ENCODE measurements around the gene SYMPK. TPM values are rescaled to one million over a fixed set of nuclear protein-coding genes. Genes with fewer than 3 reads are reported as not detected.

SYMPK gene
- total RNA-seq, 1 experiment from 2014 or later = 47.7 TPM

GRCh38 chr19:45819769-45820168 is 43.2 kb downstream of the SYMPK start:
- ATAC-seq (no peak), DNase-seq (ENCODE audit: low read depth, low spot score) (no peak)
- H3K36me3 ChIP-seq (ENCODE audit: control insufficient read depth, insufficient read depth, low read length) = no peaks in the 10 kb centered on the region
- no peak overlapping the region for H3K4me3 ChIP-seq (ENCODE audit: low read depth in 2 of 2, low read length in 2 of 2)
- ChIA-PET POLR2A (no interaction called here), CTCF (no interaction called here)
- in situ Hi-C loops (cut with HindIII; ENCODE audit: low pct_unique_long_range_greater_than_20kb, low sequenced_read_pairs) (no loop called here), intact Hi-C loops (cut with micrococcal nuclease; ENCODE audit: unreplicated experiment) (no loop called here)
- BruUV-seq (replicated peaks) = no TSS peak
- no peak overlapping the region for H3K27ac ChIP-seq (ENCODE audit: low read length)
- TF ChIP-seq CTCF (IDR thresholded peaks at IDR 0.05) (no peak), REST (IDR thresholded peaks at IDR 0.05; ENCODE audit: insufficient read depth in 1 of 2, low read depth in 2 of 2, low read length in 1 of 2) (no peak), TCF7L2 (IDR thresholded peaks at IDR 0.05; ENCODE audit: low read depth, low read length) (no peak), SIN3A (IDR thresholded peaks at IDR 0.05; ENCODE audit: borderline replicate concordance, insufficient read depth, low read depth, low read length) (no peak), POLR2AphosphoS5 (IDR thresholded peaks at IDR 0.05; ENCODE audit: low read depth, low read length) (no peak)
- no peaks in the 10 kb centered on the region; the same call in 1 of the 2 replicates for H3K4me1 ChIP-seq (ENCODE audit: control insufficient read depth, insufficient read depth, low read length)
- H3K27me3 ChIP-seq (ENCODE audit: control insufficient read depth, insufficient read depth, low read length) = no peaks in the 10 kb centered on the region
- no peaks in the 10 kb centered on the region for H3K9me3 ChIP-seq (ENCODE audit: control insufficient read depth, insufficient read depth, low read depth, low read length)

GRCh38 chr19:45817725-45818301 is 45.1 kb downstream of the SYMPK start:
- CTCF ChIA-PET = interaction anchor here (0.5 to 1.5 kb wide), 3 partner anchors 64 to 126 kb away, joined by 3 to 6 read pairs (median 4); partner anchors contain the start of genes QPCTL and SNRPD2
- H3K27me3 ChIP-seq (ENCODE audit: control insufficient read depth, insufficient read depth, low read length) = no peaks in the 10 kb centered on the region
- DNase-seq (ENCODE audit: low read depth, low spot score) = no peak
- no peaks in the 10 kb centered on the region for H3K9me3 ChIP-seq (ENCODE audit: control insufficient read depth, insufficient read depth, low read depth, low read length)
- no peak overlapping the region for H3K4me3 ChIP-seq (ENCODE audit: low read depth in 2 of 2, low read length in 2 of 2)
- no peak for TF ChIP-seq CTCF (IDR thresholded peaks at IDR 0.05)
- TF ChIP-seq SIN3A (IDR thresholded peaks at IDR 0.05; ENCODE audit: borderline replicate concordance, insufficient read depth, low read depth, low read length) = no peak
- no peak for TF ChIP-seq POLR2AphosphoS5 (IDR thresholded peaks at IDR 0.05; ENCODE audit: low read depth, low read length)
- no peaks in the 10 kb centered on the region for H3K4me1 ChIP-seq (ENCODE audit: control insufficient read depth, insufficient read depth, low read length)
- peak; percentile 31 for ATAC-seq
- POLR2A ChIA-PET = interaction anchor here (0.5 kb wide), 1 partner anchor 1080 kb away, joined by 3 read pairs; no protein-coding TSS in a partner anchor
- no peak overlapping the region for H3K27ac ChIP-seq (ENCODE audit: low read length)
- in situ Hi-C loops (cut with HindIII; ENCODE audit: low pct_unique_long_range_greater_than_20kb, low sequenced_read_pairs) = no loop called here
- H3K36me3 ChIP-seq (ENCODE audit: control insufficient read depth, insufficient read depth, low read length) = no peaks in the 10 kb centered on the region
- BruUV-seq (replicated peaks) = no TSS peak
- intact Hi-C loops (cut with micrococcal nuclease; ENCODE audit: unreplicated experiment) = no loop called here

Data from Panc1 (cell line).